Right lobe of liver (tissue), 4 donors: ENCODE measurements around the gene NOTUM.

Experiments
- POLR2A ChIP-seq: fragments of 450-650 bp; IDR thresholded peaks from one replicate; pipeline ENCODE4 v1.6.1; 2017; ENCODE audit warnings: antibody characterized with exemption, mild to moderate bottlenecking
- TF ChIP-seq, protein P1 (sequence below), 4 donors: fragments of 200-600 bp in 3 of 4; fragments of 450-650 bp in 1 of 4; IDR thresholded peaks; one replicate each; pipeline versions ENCODE4 v1.5.1 to v1.8.0; 2016 to 2022; ENCODE audit warnings: antibody characterized with exemption in 4 of 4, mild to moderate bottlenecking in 2 of 4
- donor health status: DM: no; HTN: no; CAD: no.
- donor health status: DM: no; HTN: no; CAD: no.
- donor health status: DM: no; HTN: yes; CAD: no.

DNA sequence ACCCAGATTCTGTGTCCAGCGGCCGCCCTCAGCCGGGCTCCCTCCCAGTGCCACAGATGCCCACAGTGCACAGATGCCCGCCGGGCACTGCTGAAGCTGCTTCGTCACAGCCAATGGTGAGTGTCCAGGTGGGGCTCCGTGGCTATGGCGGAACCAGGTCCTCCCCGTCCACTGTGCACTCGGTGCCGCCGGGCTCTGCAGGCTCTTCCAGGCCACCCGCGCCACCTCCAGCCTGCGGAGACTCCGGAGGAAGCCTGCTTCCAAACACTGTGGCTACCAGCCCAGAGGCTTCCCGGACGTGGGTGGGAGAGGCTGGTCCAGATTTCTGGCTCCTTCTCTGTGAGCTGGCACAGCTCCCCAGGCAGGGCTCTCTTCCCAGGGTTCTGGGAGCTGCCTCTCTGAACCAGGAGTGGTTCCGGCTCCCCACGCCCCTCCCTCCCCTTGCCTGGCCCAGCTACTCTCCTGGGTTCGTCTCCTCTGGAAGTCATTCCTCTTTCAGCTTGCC is 21.1 kb downstream of the NOTUM start:
- TF ChIP-seq, protein P1, sequence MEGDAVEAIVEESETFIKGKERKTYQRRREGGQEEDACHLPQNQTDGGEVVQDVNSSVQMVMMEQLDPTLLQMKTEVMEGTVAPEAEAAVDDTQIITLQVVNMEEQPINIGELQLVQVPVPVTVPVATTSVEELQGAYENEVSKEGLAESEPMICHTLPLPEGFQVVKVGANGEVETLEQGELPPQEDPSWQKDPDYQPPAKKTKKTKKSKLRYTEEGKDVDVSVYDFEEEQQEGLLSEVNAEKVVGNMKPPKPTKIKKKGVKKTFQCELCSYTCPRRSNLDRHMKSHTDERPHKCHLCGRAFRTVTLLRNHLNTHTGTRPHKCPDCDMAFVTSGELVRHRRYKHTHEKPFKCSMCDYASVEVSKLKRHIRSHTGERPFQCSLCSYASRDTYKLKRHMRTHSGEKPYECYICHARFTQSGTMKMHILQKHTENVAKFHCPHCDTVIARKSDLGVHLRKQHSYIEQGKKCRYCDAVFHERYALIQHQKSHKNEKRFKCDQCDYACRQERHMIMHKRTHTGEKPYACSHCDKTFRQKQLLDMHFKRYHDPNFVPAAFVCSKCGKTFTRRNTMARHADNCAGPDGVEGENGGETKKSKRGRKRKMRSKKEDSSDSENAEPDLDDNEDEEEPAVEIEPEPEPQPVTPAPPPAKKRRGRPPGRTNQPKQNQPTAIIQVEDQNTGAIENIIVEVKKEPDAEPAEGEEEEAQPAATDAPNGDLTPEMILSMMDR (IDR thresholded peaks at IDR 0.05), result no peak
- no peak for TF ChIP-seq POLR2A
